Mammary epithelial cell (primary cell): Measurements from ENCODE around the gene HIGD2B.

Experiments used
- CTCF ChIP-seq, 2 donors: IDR thresholded peaks in 1 of 2; conservative IDR thresholded peaks in 1 of 2; 2 replicates each; pipeline ENCODE4 v1.5.1; 2011 to 2012; ENCODE audit warnings: inconsistent platforms in 2 of 2, low read length in 2 of 2, mild to moderate bottlenecking in 2 of 2, control low read depth in 1 of 2, low read depth in 1 of 2; ENCODE audit not compliant: insufficient read depth in 1 of 2; ENCODE audit errors: extremely low read depth in 1 of 2
- EZH2 ChIP-seq: IDR thresholded peaks from 2 replicates; pipeline ENCODE4 v1.6.1; 2012; ENCODE audit warnings: low read length, inconsistent platforms, borderline replicate concordance

- TF ChIP-seq CTCF (conservative IDR thresholded peaks at IDR 0.05 in 1 of 2, IDR thresholded peaks at IDR 0.05 in 1 of 2; ENCODE audit: extremely low read depth in 1 of 2, insufficient read depth in 1 of 2, low read depth in 1 of 2, low read length in 2 of 2) = peak; percentile 78 to 86
- TF ChIP-seq EZH2 = no peak
Measured at GRCh38 chr15:72722071-72722696, 36.2 kb upstream of the HIGD2B start.
